Breast epithelium (tissue), 3 donors: ENCODE measurements around the gene HRAS.
A peak's percentile ranks its signal among the peaks of the same experiment; 100 is the strongest.

Source experiments
- POLR2AphosphoS5 ChIP-seq, 3 donors: sonication (generic); formaldehyde crosslinking; IDR thresholded peaks; one replicate each; pipeline ENCODE4 v1.6.1; 2017; ENCODE audit warnings: antibody characterized with exemption in 3 of 3
- TF ChIP-seq, protein P1 (sequence below), 3 donors: fragments of 450-650 bp; IDR thresholded peaks; one replicate each; pipeline ENCODE4 v1.5.1; 2016 to 2017; ENCODE audit warnings: antibody characterized with exemption in 3 of 3, mild to moderate bottlenecking in 3 of 3, moderate library complexity in 3 of 3

GRCh38 chr11:536841-537621 lies 1.7 kb upstream of the HRAS start, which contains the start of gene LRRC56:
- TF ChIP-seq, protein P1, sequence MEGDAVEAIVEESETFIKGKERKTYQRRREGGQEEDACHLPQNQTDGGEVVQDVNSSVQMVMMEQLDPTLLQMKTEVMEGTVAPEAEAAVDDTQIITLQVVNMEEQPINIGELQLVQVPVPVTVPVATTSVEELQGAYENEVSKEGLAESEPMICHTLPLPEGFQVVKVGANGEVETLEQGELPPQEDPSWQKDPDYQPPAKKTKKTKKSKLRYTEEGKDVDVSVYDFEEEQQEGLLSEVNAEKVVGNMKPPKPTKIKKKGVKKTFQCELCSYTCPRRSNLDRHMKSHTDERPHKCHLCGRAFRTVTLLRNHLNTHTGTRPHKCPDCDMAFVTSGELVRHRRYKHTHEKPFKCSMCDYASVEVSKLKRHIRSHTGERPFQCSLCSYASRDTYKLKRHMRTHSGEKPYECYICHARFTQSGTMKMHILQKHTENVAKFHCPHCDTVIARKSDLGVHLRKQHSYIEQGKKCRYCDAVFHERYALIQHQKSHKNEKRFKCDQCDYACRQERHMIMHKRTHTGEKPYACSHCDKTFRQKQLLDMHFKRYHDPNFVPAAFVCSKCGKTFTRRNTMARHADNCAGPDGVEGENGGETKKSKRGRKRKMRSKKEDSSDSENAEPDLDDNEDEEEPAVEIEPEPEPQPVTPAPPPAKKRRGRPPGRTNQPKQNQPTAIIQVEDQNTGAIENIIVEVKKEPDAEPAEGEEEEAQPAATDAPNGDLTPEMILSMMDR (IDR thresholded peaks at IDR 0.05), result no peak
- TF ChIP-seq POLR2AphosphoS5 (IDR thresholded peaks at IDR 0.05), result peak; percentile 12 to 51 (median 34)
